Body of pancreas (tissue), 4 donors: ENCODE data around the gene PCIF1.

Experiments used
- CTCF ChIP-seq, 7 experiments: fragments of 450-650 bp in 4 of 7; fragments of 200-600 bp in 3 of 7; sonication (generic) in 3 of 7; IDR thresholded peaks; one replicate each; pipeline ENCODE4 v1.5.1; 2016 to 2019; ENCODE audit warnings: antibody characterized with exemption in 7 of 7
- POLR2A ChIP-seq, 3 donors: fragments of 450-650 bp; IDR thresholded peaks; one replicate each; pipeline ENCODE4 v1.6.1; 2016; ENCODE audit warnings: antibody characterized with exemption in 3 of 3, mild to moderate bottlenecking in 2 of 3

GRCh38 chr20:45920462-45921336, 13.8 kb upstream of the PCIF1 start:
- TF ChIP-seq CTCF (IDR thresholded peaks at IDR 0.05) (no peak), POLR2A (IDR thresholded peaks at IDR 0.05) (no peak)
